ENCODE data around the gene EHHADH. TPM values are rescaled to one million over a fixed set of nuclear protein-coding genes. Genes with fewer than 3 reads are reported as not detected.

Gene EHHADH
- total RNA-seq, 1 donor from 2014 or later: 4.4 TPM

- Mint-ChIP-seq H3K27ac (ENCODE audit: unreplicated experiment) (no peak overlapping the region), H3K4me1 (ENCODE audit: low read depth, unreplicated experiment) (no peaks in the 10 kb centered on the region), H3K36me3 (ENCODE audit: low read depth, unreplicated experiment) (no peaks in the 10 kb centered on the region), H3K4me3 (ENCODE audit: unreplicated experiment) (no peak overlapping the region), H3K9me3 (ENCODE audit: unreplicated experiment) (no peaks in the 10 kb centered on the region), H3K27me3 (ENCODE audit: low read depth, unreplicated experiment) (no peaks in the 10 kb centered on the region)
- no peak for TF ChIP-seq EZH2 (IDR thresholded peaks at IDR 0.05; ENCODE audit: insufficient read depth, low read length)
- TF ChIP-seq, protein P1, sequence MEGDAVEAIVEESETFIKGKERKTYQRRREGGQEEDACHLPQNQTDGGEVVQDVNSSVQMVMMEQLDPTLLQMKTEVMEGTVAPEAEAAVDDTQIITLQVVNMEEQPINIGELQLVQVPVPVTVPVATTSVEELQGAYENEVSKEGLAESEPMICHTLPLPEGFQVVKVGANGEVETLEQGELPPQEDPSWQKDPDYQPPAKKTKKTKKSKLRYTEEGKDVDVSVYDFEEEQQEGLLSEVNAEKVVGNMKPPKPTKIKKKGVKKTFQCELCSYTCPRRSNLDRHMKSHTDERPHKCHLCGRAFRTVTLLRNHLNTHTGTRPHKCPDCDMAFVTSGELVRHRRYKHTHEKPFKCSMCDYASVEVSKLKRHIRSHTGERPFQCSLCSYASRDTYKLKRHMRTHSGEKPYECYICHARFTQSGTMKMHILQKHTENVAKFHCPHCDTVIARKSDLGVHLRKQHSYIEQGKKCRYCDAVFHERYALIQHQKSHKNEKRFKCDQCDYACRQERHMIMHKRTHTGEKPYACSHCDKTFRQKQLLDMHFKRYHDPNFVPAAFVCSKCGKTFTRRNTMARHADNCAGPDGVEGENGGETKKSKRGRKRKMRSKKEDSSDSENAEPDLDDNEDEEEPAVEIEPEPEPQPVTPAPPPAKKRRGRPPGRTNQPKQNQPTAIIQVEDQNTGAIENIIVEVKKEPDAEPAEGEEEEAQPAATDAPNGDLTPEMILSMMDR (IDR thresholded peaks at IDR 0.05; ENCODE audit: insufficient read depth, low read depth, low read length): no peak
- Histone ChIP-seq H3K36me3 (ENCODE audit: insufficient read depth, low read length) (no peaks in the 10 kb centered on the region), H3K27ac (ENCODE audit: low read depth, low read length) (no peak overlapping the region), H2AFZ (ENCODE audit: low read depth, low read length) (no peak overlapping the region), H3K9ac (ENCODE audit: low read length) (no peak overlapping the region), H3K9me3 (ENCODE audit: insufficient read depth, low read depth, low read length) (no peaks in the 10 kb centered on the region), H3K4me1 (ENCODE audit: insufficient read depth, low read length) (no peaks in the 10 kb centered on the region), H3K4me2 (ENCODE audit: low read length) (no peak overlapping the region), H3K27me3 (ENCODE audit: insufficient read depth, low read length) (no peaks in the 10 kb centered on the region), H4K20me1 (ENCODE audit: insufficient read depth, low read length) (no peaks in the 10 kb centered on the region), H3K79me2 (ENCODE audit: insufficient read depth, low read length) (no peaks in the 10 kb centered on the region), H3K4me3 (ENCODE audit: insufficient read depth, low read depth, low read length) (no peak overlapping the region)
- DNase-seq (ENCODE audit: low read depth): no peak
- FAIRE-seq: no peak
Measured at GRCh38 chr3:185276415-185276814, 22.6 kb upstream of the EHHADH start.

DNA sequence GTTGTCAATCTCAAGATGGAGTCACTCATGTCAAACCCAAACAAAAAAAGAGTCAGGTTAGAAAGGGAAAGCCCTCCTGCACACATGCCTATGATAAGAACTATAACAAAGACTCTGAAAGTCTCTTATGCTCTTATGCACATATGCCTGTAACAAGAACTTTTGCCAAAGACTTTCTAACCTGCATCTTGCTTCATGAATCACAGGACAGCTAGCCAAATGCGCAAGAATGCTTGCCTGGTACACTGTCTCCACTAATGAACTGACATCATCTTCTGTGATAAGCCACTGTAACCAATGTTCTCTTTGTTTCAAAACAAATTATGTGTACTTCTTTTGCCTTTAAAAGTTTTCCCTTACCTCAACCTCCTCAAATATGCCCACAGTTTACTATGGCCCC, 18.2 kb upstream of the EHHADH start:
- no peak overlapping the region for H3K4me3 Mint-ChIP-seq (ENCODE audit: unreplicated experiment)
- DNase-seq (ENCODE audit: low read depth): peak; percentile 41
- H3K9me3 ChIP-seq (ENCODE audit: insufficient read depth, low read depth, low read length): no peaks in the 10 kb centered on the region
- H3K27ac Mint-ChIP-seq (ENCODE audit: unreplicated experiment): no peak overlapping the region
- TF ChIP-seq EZH2 (IDR thresholded peaks at IDR 0.05; ENCODE audit: insufficient read depth, low read length): no peak
- TF ChIP-seq, protein P1 (IDR thresholded peaks at IDR 0.05; ENCODE audit: insufficient read depth, low read depth, low read length): no peak
- FAIRE-seq: no peak
- no peak overlapping the region for H3K27ac ChIP-seq (ENCODE audit: low read depth, low read length)
- peaks cover 11% of the 10 kb centered on the region for H3K27me3 ChIP-seq (ENCODE audit: insufficient read depth, low read length)
- H3K4me1 ChIP-seq (ENCODE audit: insufficient read depth, low read length): no peaks in the 10 kb centered on the region
- H3K27me3 Mint-ChIP-seq (ENCODE audit: low read depth, unreplicated experiment): peaks cover 6% of the 10 kb centered on the region
- H3K9ac ChIP-seq (ENCODE audit: low read length): no peak overlapping the region
- H3K36me3 Mint-ChIP-seq (ENCODE audit: low read depth, unreplicated experiment): no peaks in the 10 kb centered on the region
- no peak overlapping the region for H3K4me3 ChIP-seq (ENCODE audit: insufficient read depth, low read depth, low read length)
- no peaks in the 10 kb centered on the region for H3K9me3 Mint-ChIP-seq (ENCODE audit: unreplicated experiment)
- no peaks in the 10 kb centered on the region for H3K79me2 ChIP-seq (ENCODE audit: insufficient read depth, low read length)
- H3K4me2 ChIP-seq (ENCODE audit: low read length): no peak overlapping the region
- no peak overlapping the region for H2AFZ ChIP-seq (ENCODE audit: low read depth, low read length)
- no peaks in the 10 kb centered on the region for H3K36me3 ChIP-seq (ENCODE audit: insufficient read depth, low read length)
- no peaks in the 10 kb centered on the region for H4K20me1 ChIP-seq (ENCODE audit: insufficient read depth, low read length)
- no peaks in the 10 kb centered on the region for H3K4me1 Mint-ChIP-seq (ENCODE audit: low read depth, unreplicated experiment)

GRCh38 chr3:185270956-185271332, 17.1 kb upstream of the EHHADH start:
- H3K4me2 ChIP-seq (ENCODE audit: low read length): no peak overlapping the region
- H3K27ac ChIP-seq (ENCODE audit: low read depth, low read length): no peak overlapping the region
- Mint-ChIP-seq H3K9me3 (ENCODE audit: unreplicated experiment) (no peaks in the 10 kb centered on the region), H3K4me3 (ENCODE audit: unreplicated experiment) (no peak overlapping the region), H3K36me3 (ENCODE audit: low read depth, unreplicated experiment) (no peaks in the 10 kb centered on the region), H3K27me3 (ENCODE audit: low read depth, unreplicated experiment) (peaks cover 6% of the 10 kb centered on the region), H3K4me1 (ENCODE audit: low read depth, unreplicated experiment) (no peaks in the 10 kb centered on the region), H3K27ac (ENCODE audit: unreplicated experiment) (no peak overlapping the region)
- DNase-seq (ENCODE audit: low read depth) (no peak), FAIRE-seq (no peak)
- H3K9ac ChIP-seq (ENCODE audit: low read length): no peak overlapping the region
- H4K20me1 ChIP-seq (ENCODE audit: insufficient read depth, low read length): no peaks in the 10 kb centered on the region
- H3K36me3 ChIP-seq (ENCODE audit: insufficient read depth, low read length): no peaks in the 10 kb centered on the region
- no peak overlapping the region for H2AFZ ChIP-seq (ENCODE audit: low read depth, low read length)
- peaks cover 11% of the 10 kb centered on the region for H3K27me3 ChIP-seq (ENCODE audit: insufficient read depth, low read length)
- TF ChIP-seq, protein P1 (IDR thresholded peaks at IDR 0.05; ENCODE audit: insufficient read depth, low read depth, low read length): no peak
- TF ChIP-seq EZH2 (IDR thresholded peaks at IDR 0.05; ENCODE audit: insufficient read depth, low read length): no peak
- H3K9me3 ChIP-seq (ENCODE audit: insufficient read depth, low read depth, low read length): no peaks in the 10 kb centered on the region
- no peaks in the 10 kb centered on the region for H3K79me2 ChIP-seq (ENCODE audit: insufficient read depth, low read length)
- no peak overlapping the region for H3K4me3 ChIP-seq (ENCODE audit: insufficient read depth, low read depth, low read length)
- no peaks in the 10 kb centered on the region for H3K4me1 ChIP-seq (ENCODE audit: insufficient read depth, low read length)

Data from astrocyte (in vitro differentiated cells and primary cell).